K562 treated with DMSO at 1 percent for 48 hours (cell line): Measurements from ENCODE around the gene EHD4. TPM values are rescaled to one million over a fixed set of nuclear protein-coding genes. Genes with fewer than 3 reads are reported as not detected.

Experiments
- total RNA-seq: library from RNA; unstranded; fragments of 300-600 nt; gene quantifications from 2 replicates; pipeline ENCODE4 v1.2.3, GENCODE V29; 2022; ENCODE audit warnings: low replicate concordance; ENCODE audit errors: extremely low read depth

The EHD4 gene
- not detected in 2 replicates for total RNA-seq

DNA sequence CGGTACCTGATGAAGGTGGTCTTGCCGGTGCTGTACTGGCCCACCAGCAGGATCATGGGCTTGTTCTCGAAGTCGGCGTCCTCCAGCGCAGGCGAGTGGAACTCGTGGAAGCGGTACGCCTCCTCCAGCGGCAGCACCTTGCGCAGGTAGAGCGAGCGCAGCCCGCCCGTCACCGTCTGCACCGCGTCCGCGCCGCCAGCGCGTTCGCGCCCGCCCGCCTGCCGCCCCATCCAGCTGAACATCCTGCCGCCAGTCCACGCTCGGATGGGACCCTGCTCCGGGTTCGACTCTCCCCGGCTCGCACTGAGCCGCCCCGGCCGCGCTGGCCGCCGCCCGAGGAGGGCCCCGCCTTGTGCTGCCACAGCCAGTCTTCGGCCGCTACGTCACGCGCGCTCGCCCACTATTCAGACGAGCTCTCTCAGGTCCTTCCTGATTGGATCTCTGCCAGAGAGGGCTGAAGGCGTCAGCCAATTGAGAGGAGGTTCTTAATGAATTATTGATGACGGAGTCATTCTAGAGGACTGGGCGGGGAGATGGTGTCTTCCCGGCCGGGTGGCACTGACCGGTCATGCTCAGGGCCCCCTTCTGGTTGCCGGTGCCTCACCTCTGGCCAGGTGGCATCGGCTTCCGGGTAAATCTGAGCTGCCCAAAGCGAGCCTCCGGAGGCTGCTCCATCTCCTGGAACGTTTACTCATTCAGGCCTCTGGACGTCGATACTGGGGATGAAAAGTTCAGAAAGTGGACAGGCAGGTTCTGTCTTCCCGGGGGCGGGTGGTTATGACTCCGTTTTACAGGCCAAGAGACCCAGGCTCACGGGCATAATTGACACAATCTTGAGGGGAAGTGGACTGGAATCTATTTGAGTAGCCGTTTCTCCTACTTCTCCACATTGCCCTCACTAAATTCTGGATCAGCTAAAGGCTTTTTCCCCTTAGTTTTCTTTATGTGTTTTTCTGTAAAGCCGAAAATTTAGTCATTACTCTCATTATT is at the start of gene EHD4:
Gene EHD4, minus strand, starts transcription at position 305 of the 990 bp plus-strand sequence. Its CDS starts 63 bp downstream, at position 242.

DNA sequence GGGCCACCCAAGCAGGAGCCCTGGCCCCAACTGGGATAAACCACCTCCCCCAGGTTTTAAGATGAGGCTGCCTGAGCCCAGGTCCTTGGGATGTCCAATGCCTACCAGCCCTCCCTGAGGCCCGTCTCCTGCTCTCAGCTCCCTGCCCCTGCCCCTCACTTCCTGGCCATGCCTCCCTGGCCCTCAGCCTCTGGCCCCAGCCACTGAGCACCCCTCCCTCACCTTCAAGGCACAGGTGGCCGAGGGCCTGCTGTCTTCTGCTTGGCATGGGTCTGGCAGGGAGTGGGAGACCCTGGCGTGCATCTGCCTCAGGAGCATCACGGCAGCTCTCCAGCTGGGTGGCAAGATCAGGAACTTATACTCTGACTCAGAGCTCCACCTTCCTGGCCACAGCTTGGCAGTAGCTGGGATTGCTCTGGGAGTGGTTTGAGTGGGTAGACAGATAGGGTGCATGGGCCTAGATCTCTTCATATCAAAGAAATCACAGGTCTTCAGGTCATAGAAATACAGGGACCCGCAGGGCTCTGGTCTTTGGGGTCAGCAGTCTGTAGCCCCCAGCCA is 48.4 kb upstream of the EHD4 start, which contains the start of gene PLA2G4E:
Gene PLA2G4E, minus strand, starts transcription at position 330 of the 561 bp plus-strand sequence. Its CDS starts 12 bp downstream, at position 318.

DNA sequence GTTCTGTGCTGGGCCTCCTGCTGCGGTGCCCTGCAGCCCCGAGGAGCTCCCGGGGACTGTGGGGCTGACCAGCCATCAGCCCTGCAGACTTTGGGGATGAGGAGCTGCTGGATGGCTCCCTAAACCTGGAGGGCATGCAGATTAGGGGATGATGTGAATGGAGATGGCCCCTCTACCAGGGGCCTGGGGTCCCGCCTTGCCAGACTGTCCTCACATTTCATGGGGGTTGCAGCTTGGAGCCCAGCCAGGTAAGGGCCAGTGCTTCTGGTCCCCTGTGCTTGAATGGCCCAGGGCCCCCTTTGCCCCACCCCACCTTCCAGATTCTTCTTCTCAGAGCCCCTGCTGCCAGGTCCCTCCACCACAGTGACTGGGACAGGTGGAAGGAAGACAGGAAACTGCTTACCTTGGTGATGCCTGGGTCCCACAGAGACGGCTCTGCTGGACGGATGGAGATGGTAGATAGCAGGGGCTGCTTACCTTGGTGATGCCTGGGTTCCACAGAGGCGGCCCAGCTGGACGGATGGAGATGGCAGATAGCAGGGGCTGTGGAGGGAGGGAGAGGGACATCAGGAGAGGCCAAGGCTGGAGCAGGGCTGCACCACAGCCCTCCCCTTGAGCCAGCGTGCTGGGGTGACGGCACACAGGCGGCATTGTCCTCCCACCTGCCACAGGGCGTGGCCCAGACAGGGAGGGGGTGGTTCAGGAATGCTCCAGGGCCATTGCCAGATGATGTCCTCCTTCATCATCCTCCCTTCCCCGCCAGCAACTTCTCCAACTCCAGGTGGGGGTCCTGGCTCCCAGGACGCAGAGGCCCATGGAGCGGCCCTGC is 78.7 kb downstream of the EHD4 start, which contains the start of gene SPTBN5:
Gene SPTBN5, minus strand, starts transcription at position 632 of the 829 bp plus-strand sequence. Its CDS starts 556 bp downstream, at position 76.

Other genes with a start within 250 kb of the EHD4 start
- not detected in 2 replicates for gene MAPKBP1, start 198.1 kb downstream of the EHD4 start, total RNA-seq
- gene JMJD7, start 144.5 kb downstream of the EHD4 start, total RNA-seq: not detected in 2 replicates
- not detected in 2 replicates for gene PLA2G4B, start 133.7 kb downstream of the EHD4 start, total RNA-seq
- gene SPTBN5, start 78.5 kb downstream of the EHD4 start, total RNA-seq: not detected in 2 replicates
- not detected in 2 replicates for gene PLA2G4E, start 48.5 kb upstream of the EHD4 start, total RNA-seq
- not detected in 2 replicates for gene PLA2G4D, start 122.0 kb upstream of the EHD4 start, total RNA-seq
- gene PLA2G4F, start 184.1 kb upstream of the EHD4 start, total RNA-seq: not detected in 2 replicates
- gene VPS39, start 235.7 kb upstream of the EHD4 start, total RNA-seq: not detected in 2 replicates